Measurements from ENCODE around the gene IFNA8. TPM values are rescaled to one million over a fixed set of nuclear protein-coding genes. Genes with fewer than 3 reads are reported as not detected.
"Not testable (repeated sequence)": the region's sequence is repeated elsewhere in the genome, so short reads cannot be mapped to it uniquely, and the experiment has no call there.

Gene IFNA8
- total and polyA plus RNA-seq, 10 donors, result not detected

DNA sequence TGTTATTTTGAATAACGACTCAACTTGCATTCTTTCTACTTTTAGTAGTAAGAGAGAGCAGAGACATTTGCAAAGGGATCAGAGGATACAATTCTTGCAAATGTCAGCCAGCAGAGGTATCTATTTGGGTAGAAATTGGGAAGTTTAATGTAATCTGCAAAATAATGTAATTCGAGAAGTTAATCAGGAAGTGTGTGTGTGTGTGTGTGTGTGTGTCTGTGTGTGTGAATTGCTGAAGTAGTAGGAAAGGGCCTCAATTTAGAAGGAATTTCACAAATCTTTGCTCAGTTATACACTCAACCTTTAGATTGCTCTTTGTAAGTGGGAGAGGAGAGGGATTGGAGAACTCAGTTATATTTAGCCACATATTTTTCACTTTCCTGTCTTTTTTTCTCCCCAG, 20.3 kb downstream of the IFNA8 start:
- Histone ChIP-seq H3K36me3 (no peaks in the 10 kb centered on the region), H3K27me3 (replicated peaks in 1 of 7) (peaks cover 0 to 39% (median 6%) of the 10 kb centered on the region in 7 donors), H3K4me1 (peaks cover 3 to 30% (median 13%) of the 10 kb centered on the region in 6 donors), H3K27ac (no peak overlapping the region), H3K4me3 (no peak overlapping the region), H3K9me3 (no peaks in the 10 kb centered on the region)
- intact Hi-C loops (cut with DNase I; ENCODE audit: low total_unique reads), result no loop called here
- DNase-seq, result no peak
- TF ChIP-seq POLR2AphosphoS5 (IDR thresholded peaks at IDR 0.05), result no peak
- no peak for TF ChIP-seq POLR2A (IDR thresholded peaks at IDR 0.05)
- TF ChIP-seq, protein P1, sequence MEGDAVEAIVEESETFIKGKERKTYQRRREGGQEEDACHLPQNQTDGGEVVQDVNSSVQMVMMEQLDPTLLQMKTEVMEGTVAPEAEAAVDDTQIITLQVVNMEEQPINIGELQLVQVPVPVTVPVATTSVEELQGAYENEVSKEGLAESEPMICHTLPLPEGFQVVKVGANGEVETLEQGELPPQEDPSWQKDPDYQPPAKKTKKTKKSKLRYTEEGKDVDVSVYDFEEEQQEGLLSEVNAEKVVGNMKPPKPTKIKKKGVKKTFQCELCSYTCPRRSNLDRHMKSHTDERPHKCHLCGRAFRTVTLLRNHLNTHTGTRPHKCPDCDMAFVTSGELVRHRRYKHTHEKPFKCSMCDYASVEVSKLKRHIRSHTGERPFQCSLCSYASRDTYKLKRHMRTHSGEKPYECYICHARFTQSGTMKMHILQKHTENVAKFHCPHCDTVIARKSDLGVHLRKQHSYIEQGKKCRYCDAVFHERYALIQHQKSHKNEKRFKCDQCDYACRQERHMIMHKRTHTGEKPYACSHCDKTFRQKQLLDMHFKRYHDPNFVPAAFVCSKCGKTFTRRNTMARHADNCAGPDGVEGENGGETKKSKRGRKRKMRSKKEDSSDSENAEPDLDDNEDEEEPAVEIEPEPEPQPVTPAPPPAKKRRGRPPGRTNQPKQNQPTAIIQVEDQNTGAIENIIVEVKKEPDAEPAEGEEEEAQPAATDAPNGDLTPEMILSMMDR (IDR thresholded peaks at IDR 0.05 in 8 of 11, conservative IDR thresholded peaks at IDR 0.05 in 3 of 11), result no peak
- WGBS, 5 donors, result 39 to 58% (median 51%) methylated on average over 2 of the region's 2 CpGs

GRCh38 chr9:21432672-21433425, 23.9 kb downstream of the IFNA8 start:
- Histone ChIP-seq H3K36me3 (no peaks in the 10 kb centered on the region), H3K9me3 (no peaks in the 10 kb centered on the region), H3K27me3 (replicated peaks in 1 of 7) (peaks cover 0 to 48% (median 0%) of the 10 kb centered on the region in 7 donors), H3K27ac (no peak overlapping the region), H3K4me1 (peaks cover 3 to 30% (median 13%) of the 10 kb centered on the region in 6 donors), H3K4me3 (no peak overlapping the region)
- TF ChIP-seq POLR2A (IDR thresholded peaks at IDR 0.05), result no peak
- no peak for TF ChIP-seq POLR2AphosphoS5 (IDR thresholded peaks at IDR 0.05)
- TF ChIP-seq, protein P1 (IDR thresholded peaks at IDR 0.05 in 8 of 11, conservative IDR thresholded peaks at IDR 0.05 in 3 of 11), result no peak
- 15 to 38% (median 32%) methylated on average over 2 of the region's 2 CpGs for WGBS, 5 donors
- intact Hi-C loops (cut with DNase I; ENCODE audit: low total_unique reads), result no loop called here
- DNase-seq, result no peak

DNA sequence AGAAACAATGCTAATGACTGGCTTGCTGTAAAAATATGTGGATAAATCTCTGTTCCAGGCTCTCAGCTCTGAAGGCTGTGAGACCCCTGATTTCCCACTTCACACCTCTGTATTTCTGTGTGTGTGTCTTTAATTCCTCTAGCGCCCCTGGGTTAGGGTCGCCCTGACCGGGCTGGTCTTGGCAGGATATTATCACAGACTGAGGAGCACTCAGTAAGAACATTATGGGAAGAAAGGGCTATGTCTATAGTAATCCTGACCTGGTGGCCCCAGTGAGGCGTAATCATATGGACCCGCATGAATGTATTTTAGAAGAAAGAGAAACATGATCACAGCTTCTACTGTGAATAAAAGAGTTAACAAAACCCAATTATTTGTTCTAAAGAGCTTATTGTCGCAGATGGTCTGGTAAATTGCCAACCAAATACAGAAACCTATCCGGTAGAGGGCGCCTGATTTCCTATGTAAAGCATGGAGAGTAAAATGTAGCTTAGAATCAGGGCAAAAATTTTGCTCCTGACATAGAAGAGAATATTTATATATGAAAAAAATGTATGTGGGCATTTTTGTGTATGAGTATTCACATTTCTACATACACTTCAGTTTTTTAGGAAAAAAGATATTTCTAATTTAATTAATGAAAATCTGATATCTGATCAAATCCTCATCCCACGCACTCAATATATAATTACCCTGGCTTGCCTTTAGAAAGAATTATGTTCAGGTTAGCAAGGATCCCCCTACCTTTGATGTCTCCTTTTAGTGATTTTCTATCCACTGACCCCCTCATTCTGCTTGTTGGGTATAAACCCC, 25.5 kb downstream of the IFNA8 start:
- Histone ChIP-seq H3K4me3 (no peak overlapping the region), H3K4me1 (peaks cover 0 to 17% (median 9%) of the 10 kb centered on the region in 6 donors), H3K9me3 (no peaks in the 10 kb centered on the region), H3K27ac (no peak overlapping the region), H3K27me3 (replicated peaks in 1 of 7) (peaks cover 0 to 40% (median 0%) of the 10 kb centered on the region in 7 donors), H3K36me3 (no peaks in the 10 kb centered on the region)
- TF ChIP-seq, protein P1 (IDR thresholded peaks at IDR 0.05 in 8 of 11, conservative IDR thresholded peaks at IDR 0.05 in 3 of 11), result peak in 8 of 11 experiments; percentile 26 to 62 (median 50)
- TF ChIP-seq POLR2A (IDR thresholded peaks at IDR 0.05), result no peak
- no peak for DNase-seq
- intact Hi-C loops (cut with DNase I; ENCODE audit: low total_unique reads), result no loop called here
- WGBS, 5 donors, result 56 to 67% (median 62%) methylated on average over 9 of the region's 9 CpGs

- H3K27ac ChIP-seq; DNase-seq; intact Hi-C loops (cut with DNase I; ENCODE audit: low total_unique reads); H3K4me3 ChIP-seq; H3K36me3 ChIP-seq; H3K9me3 ChIP-seq: not testable (repeated sequence)
- Histone ChIP-seq H3K27me3 (replicated peaks in 1 of 7) (peaks cover 0 to 36% (median 0%) of the 10 kb centered on the region in 7 donors), H3K4me1 (peaks cover 0 to 12% (median 9%) of the 10 kb centered on the region in 6 donors)
- 67 to 90% (median 79%) methylated on average over 7 of the region's 7 CpGs for WGBS, 5 donors
Observed at GRCh38 chr9:21435015-21435383, 26.1 kb downstream of the IFNA8 start.
